Hepatocyte (in vitro differentiated cells): Measurements from ENCODE around the gene SYNDIG1L.

ENCODE experiments used
- EZH2 ChIP-seq: fragments of 200-600 bp; sonication (generic); IDR thresholded peaks from 2 replicates; pipeline ENCODE4 v1.6.1; 2016; ENCODE audit warnings: antibody characterized with exemption, mild to moderate bottlenecking, borderline replicate concordance
- TF ChIP-seq, protein P1 (sequence below): fragments of 200-600 bp; sonication (generic); IDR thresholded peaks from 2 replicates; pipeline ENCODE4 v1.5.1; 2016; ENCODE audit warnings: antibody characterized with exemption, mild to moderate bottlenecking; ENCODE audit not compliant: poor library complexity

DNA sequence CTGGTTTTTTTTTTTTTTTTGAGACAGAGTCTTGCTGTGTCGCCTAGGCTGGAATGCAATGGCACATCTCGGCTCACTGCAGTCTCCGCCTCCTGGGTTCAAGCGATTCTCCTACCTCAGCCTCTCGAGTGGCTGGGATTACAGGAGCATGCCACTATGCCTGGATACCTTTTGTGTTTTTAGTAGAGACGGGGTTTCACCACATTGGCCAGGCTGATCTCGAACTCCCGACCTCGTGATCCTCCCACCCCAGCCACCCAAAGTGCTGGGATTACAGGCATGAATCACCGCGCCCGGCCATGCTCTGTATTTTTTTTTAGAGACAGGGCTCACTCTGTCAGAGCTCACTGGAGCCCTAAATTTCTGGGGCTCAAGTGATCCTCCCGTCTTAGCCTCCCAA lies 45.2 kb downstream of the SYNDIG1L start:
- TF ChIP-seq EZH2 = no peak
- TF ChIP-seq, protein P1, sequence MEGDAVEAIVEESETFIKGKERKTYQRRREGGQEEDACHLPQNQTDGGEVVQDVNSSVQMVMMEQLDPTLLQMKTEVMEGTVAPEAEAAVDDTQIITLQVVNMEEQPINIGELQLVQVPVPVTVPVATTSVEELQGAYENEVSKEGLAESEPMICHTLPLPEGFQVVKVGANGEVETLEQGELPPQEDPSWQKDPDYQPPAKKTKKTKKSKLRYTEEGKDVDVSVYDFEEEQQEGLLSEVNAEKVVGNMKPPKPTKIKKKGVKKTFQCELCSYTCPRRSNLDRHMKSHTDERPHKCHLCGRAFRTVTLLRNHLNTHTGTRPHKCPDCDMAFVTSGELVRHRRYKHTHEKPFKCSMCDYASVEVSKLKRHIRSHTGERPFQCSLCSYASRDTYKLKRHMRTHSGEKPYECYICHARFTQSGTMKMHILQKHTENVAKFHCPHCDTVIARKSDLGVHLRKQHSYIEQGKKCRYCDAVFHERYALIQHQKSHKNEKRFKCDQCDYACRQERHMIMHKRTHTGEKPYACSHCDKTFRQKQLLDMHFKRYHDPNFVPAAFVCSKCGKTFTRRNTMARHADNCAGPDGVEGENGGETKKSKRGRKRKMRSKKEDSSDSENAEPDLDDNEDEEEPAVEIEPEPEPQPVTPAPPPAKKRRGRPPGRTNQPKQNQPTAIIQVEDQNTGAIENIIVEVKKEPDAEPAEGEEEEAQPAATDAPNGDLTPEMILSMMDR = no peak
